ENCODE measurements around the gene ABHD13. TPM values are rescaled to one million over a fixed set of nuclear protein-coding genes. Genes with fewer than 3 reads are reported as not detected.

ABHD13 gene
- total and polyA plus RNA-seq, 2 donors from 2014 or later = 4.9 to 9.4 TPM

GRCh38 chr13:108249150-108249549 lies 31.0 kb downstream of the ABHD13 start:
- no peaks in the 10 kb centered on the region for H3K4me1 ChIP-seq (ENCODE audit: control insufficient read depth in 2 of 3, insufficient read depth in 2 of 3, low read depth in 1 of 3, low read length in 3 of 3)
- intact Hi-C loops (cut with DNase I) = no loop called here

DNA sequence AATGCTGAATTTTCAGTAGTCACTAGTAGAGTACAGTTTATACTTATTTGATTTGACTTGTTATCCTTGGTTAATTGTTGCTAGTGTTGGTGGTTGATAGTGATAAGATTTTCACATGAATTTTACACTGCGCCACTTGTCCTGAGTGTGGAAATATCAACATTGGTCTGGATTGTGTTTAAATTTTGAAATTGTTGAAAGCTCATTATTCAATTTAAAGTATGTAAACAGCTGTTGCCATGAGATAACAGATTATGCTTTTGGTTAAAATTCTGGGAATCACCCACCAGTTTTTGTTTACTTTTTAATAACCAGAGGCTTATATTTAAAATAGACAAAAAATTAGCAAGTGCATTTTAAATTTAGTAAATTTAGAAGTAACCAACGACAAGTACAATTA lies 39.1 kb downstream of the ABHD13 start:
- no peaks in the 10 kb centered on the region for H3K27me3 ChIP-seq (ENCODE audit: control insufficient read depth, insufficient read depth, low read length)
- no peak overlapping the region for H3K4me3 ChIP-seq (ENCODE audit: low read length in 3 of 3)
- intact Hi-C loops (cut with DNase I) = no loop called here
- peaks cover 0 to 2% (median 0%) of the 10 kb centered on the region in 3 donors for H3K9me3 ChIP-seq (ENCODE audit: control insufficient read depth in 2 of 3, insufficient read depth in 1 of 3, low read length in 3 of 3)
- no peak overlapping the region for H3K27ac ChIP-seq (ENCODE audit: low read depth in 2 of 2, low read length in 2 of 2)
- no peak for DNase-seq
- no peak overlapping the region for H3K9ac ChIP-seq (ENCODE audit: low read length in 3 of 3)
- no peak for FAIRE-seq
- TF ChIP-seq, protein P1, sequence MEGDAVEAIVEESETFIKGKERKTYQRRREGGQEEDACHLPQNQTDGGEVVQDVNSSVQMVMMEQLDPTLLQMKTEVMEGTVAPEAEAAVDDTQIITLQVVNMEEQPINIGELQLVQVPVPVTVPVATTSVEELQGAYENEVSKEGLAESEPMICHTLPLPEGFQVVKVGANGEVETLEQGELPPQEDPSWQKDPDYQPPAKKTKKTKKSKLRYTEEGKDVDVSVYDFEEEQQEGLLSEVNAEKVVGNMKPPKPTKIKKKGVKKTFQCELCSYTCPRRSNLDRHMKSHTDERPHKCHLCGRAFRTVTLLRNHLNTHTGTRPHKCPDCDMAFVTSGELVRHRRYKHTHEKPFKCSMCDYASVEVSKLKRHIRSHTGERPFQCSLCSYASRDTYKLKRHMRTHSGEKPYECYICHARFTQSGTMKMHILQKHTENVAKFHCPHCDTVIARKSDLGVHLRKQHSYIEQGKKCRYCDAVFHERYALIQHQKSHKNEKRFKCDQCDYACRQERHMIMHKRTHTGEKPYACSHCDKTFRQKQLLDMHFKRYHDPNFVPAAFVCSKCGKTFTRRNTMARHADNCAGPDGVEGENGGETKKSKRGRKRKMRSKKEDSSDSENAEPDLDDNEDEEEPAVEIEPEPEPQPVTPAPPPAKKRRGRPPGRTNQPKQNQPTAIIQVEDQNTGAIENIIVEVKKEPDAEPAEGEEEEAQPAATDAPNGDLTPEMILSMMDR (IDR thresholded peaks at IDR 0.05; ENCODE audit: borderline replicate concordance, extremely low read depth, insufficient read depth) = no peak
- no peaks in the 10 kb centered on the region for H3K36me3 ChIP-seq (ENCODE audit: control insufficient read depth in 2 of 3, insufficient read depth in 3 of 3, low read length in 3 of 3)
- no peaks in the 10 kb centered on the region for H3K4me1 ChIP-seq (ENCODE audit: control insufficient read depth in 2 of 3, insufficient read depth in 2 of 3, low read depth in 1 of 3, low read length in 3 of 3)

More at GRCh38 chr13:108249150-108249549, 31.0 kb downstream of the ABHD13 start:
- Histone ChIP-seq H3K4me3 (ENCODE audit: low read length in 3 of 3) (no peak overlapping the region), H3K27ac (ENCODE audit: low read depth in 2 of 2, low read length in 2 of 2) (no peak overlapping the region), H3K36me3 (ENCODE audit: control insufficient read depth in 2 of 3, insufficient read depth in 3 of 3, low read length in 3 of 3) (no peaks in the 10 kb centered on the region), H3K9ac (ENCODE audit: low read length in 3 of 3) (no peak overlapping the region), H3K9me3 (ENCODE audit: control insufficient read depth in 2 of 3, insufficient read depth in 1 of 3, low read length in 3 of 3) (peaks cover 0 to 17% (median 3%) of the 10 kb centered on the region in 3 donors), H3K27me3 (ENCODE audit: control insufficient read depth, insufficient read depth, low read length) (no peaks in the 10 kb centered on the region)
- TF ChIP-seq, protein P1 (IDR thresholded peaks at IDR 0.05; ENCODE audit: borderline replicate concordance, extremely low read depth, insufficient read depth) = no peak
- FAIRE-seq (no peak), DNase-seq (no peak)

GRCh38 chr13:108263621-108264355 lies 45.6 kb downstream of the ABHD13 start:
- no peak overlapping the region for H3K27ac ChIP-seq (ENCODE audit: low read depth in 2 of 2, low read length in 2 of 2)
- intact Hi-C loops (cut with DNase I) = no loop called here
- H3K36me3 ChIP-seq (ENCODE audit: control insufficient read depth in 2 of 3, insufficient read depth in 3 of 3, low read length in 3 of 3) = no peaks in the 10 kb centered on the region
- H3K4me1 ChIP-seq (ENCODE audit: control insufficient read depth in 2 of 3, insufficient read depth in 2 of 3, low read depth in 1 of 3, low read length in 3 of 3) = no peaks in the 10 kb centered on the region
- TF ChIP-seq, protein P1 (IDR thresholded peaks at IDR 0.05; ENCODE audit: borderline replicate concordance, extremely low read depth, insufficient read depth) = no peak
- no peak for FAIRE-seq
- H3K4me3 ChIP-seq (ENCODE audit: low read length in 3 of 3) = no peak overlapping the region
- H3K9ac ChIP-seq (ENCODE audit: low read length in 3 of 3) = no peak overlapping the region
- no peaks in the 10 kb centered on the region for H3K9me3 ChIP-seq (ENCODE audit: control insufficient read depth in 2 of 3, insufficient read depth in 1 of 3, low read length in 3 of 3)
- H3K27me3 ChIP-seq (ENCODE audit: control insufficient read depth, insufficient read depth, low read length) = no peaks in the 10 kb centered on the region
- DNase-seq = no peak
